GM18868 (cell line): Measurements from ENCODE around the gene IRX2.

Source experiments
- ATAC-seq: cut with Tn5 transposase; IDR thresholded peaks from one replicate; pipeline ENCODE4 v1.9.1; 2021; ENCODE audit warnings: mild to moderate bottlenecking, moderate library complexity; ENCODE audit not compliant: unreplicated experiment

The IRX2 gene

GRCh38 chr5:2721385-2722138 lies 29.9 kb downstream of the IRX2 start:
- ATAC-seq: no peak

GRCh38 chr5:2719332-2719731 lies 32.1 kb downstream of the IRX2 start:
- ATAC-seq: no peak

GRCh38 chr5:2718115-2718514 lies 33.4 kb downstream of the IRX2 start:
- no peak for ATAC-seq

GRCh38 chr5:2715856-2716255 lies 35.6 kb downstream of the IRX2 start:
- no peak for ATAC-seq

- no peak for ATAC-seq
These were observed 36.7 kb downstream of the IRX2 start for GRCh38 chr5:2714805-2715204.

GRCh38 chr5:2714026-2714425 lies 37.5 kb downstream of the IRX2 start:
- ATAC-seq: no peak

GRCh38 chr5:2711446-2712425 lies 39.7 kb downstream of the IRX2 start:
- no peak for ATAC-seq

GRCh38 chr5:2710910-2711309 lies 40.6 kb downstream of the IRX2 start:
- ATAC-seq: no peak

GRCh38 chr5:2709976-2710689 lies 41.3 kb downstream of the IRX2 start:
- ATAC-seq: no peak

GRCh38 chr5:2708751-2709150 lies 42.7 kb downstream of the IRX2 start:
- no peak for ATAC-seq

GRCh38 chr5:2708132-2708531 lies 43.3 kb downstream of the IRX2 start:
- ATAC-seq: no peak

GRCh38 chr5:2705861-2706260 lies 45.6 kb downstream of the IRX2 start:
- no peak for ATAC-seq

- no peak for ATAC-seq
These were observed 46.5 kb downstream of the IRX2 start for GRCh38 chr5:2704806-2705645.

- ATAC-seq: no peak
These were observed 47.4 kb downstream of the IRX2 start for GRCh38 chr5:2704111-2704510.

GRCh38 chr5:2703615-2704014 lies 47.9 kb downstream of the IRX2 start:
- no peak for ATAC-seq

- ATAC-seq: no peak
These were observed 48.4 kb downstream of the IRX2 start for GRCh38 chr5:2703041-2703440.

- no peak for ATAC-seq
These were observed 49.2 kb downstream of the IRX2 start for GRCh38 chr5:2702096-2702879.

- ATAC-seq: no peak
These were observed 49.9 kb downstream of the IRX2 start for GRCh38 chr5:2701592-2701991.

- ATAC-seq: no peak
These were observed 50.6 kb downstream of the IRX2 start for GRCh38 chr5:2700876-2701275.

- no peak for ATAC-seq
These were observed 51.8 kb downstream of the IRX2 start for GRCh38 chr5:2699686-2700085.
